WTC11 (cell line): Measurements from ENCODE around the gene PDZRN4. TPM values are rescaled to one million over a fixed set of nuclear protein-coding genes. Genes with fewer than 3 reads are reported as not detected.
A peak's percentile ranks its signal among the peaks of the same experiment; 100 is the strongest.

Experiments used
- ATAC-seq: fragments of 200-7000 bp; cut with Tn5 transposase; 2 replicates; pipeline ENCODE4 v1.10.0; 2021; ENCODE audit warnings: mild to moderate bottlenecking, moderate library complexity
- CTCF ChIA-PET: fragments of 300-600 bp; sonication (Branson Sonifier 250); formaldehyde crosslinking; loops from one replicate; lab custom pipeline; 2021; ENCODE audit warnings: antibody characterized with exemption; lab: Charles Lee
- POLR2A ChIA-PET: fragments of 350-600 bp; sonication (Branson Sonifier 250); formaldehyde crosslinking; loops from one replicate; lab custom pipeline; 2021; ENCODE audit warnings: antibody characterized with exemption; lab: Charles Lee
- DNase-seq: peaks from one replicate; pipeline ENCODE4 v3.0.0; 2021; ENCODE audit warnings: low spot score
- H3K27ac Mint-ChIP-seq: 2 replicates; pipeline ENCODE4 v1.8.0; 2021; ENCODE audit warnings: mixed read lengths
- H3K27me3 Mint-ChIP-seq: 2 replicates; pipeline ENCODE4 v1.8.0; 2021; ENCODE audit warnings: low read depth, mild to moderate bottlenecking, moderate library complexity, mixed read lengths
- H3K36me3 Mint-ChIP-seq: 2 replicates; pipeline ENCODE4 v1.8.0; 2021; ENCODE audit warnings: mixed read lengths
- H3K4me1 Mint-ChIP-seq: 2 replicates; pipeline ENCODE4 v1.8.0; 2022; ENCODE audit warnings: mixed read lengths
- H3K4me3 Mint-ChIP-seq: 2 replicates; pipeline ENCODE4 v1.8.0; 2021; ENCODE audit warnings: mild to moderate bottlenecking, moderate library complexity, mixed read lengths
- H3K9me3 Mint-ChIP-seq: 2 replicates; pipeline ENCODE4 v1.8.0; 2021; ENCODE audit warnings: mixed read lengths
- ARID4B ChIP-seq: sonication (generic); formaldehyde crosslinking; IDR thresholded peaks from 2 replicates; pipeline ENCODE4 v1.8.0; 2023; ENCODE audit warnings: missing genetic modification reagents, mild to moderate bottlenecking, borderline replicate concordance
- ATF2 ChIP-seq: sonication (generic); formaldehyde crosslinking; IDR thresholded peaks from 2 replicates; pipeline ENCODE4 v1.8.1; 2022; ENCODE audit warnings: low read depth, missing genetic modification reagents, borderline replicate concordance
- CDX4 ChIP-seq: fragments of 250-450 bp; sonication (Bioruptor Pico); IDR thresholded peaks from 2 replicates; pipeline ENCODE4 v1.9.0; 2021; ENCODE audit warnings: moderate library complexity, mild to moderate bottlenecking, inconsistent platforms, borderline replicate concordance
- ESRRA ChIP-seq: sonication (generic); formaldehyde crosslinking; IDR thresholded peaks from 2 replicates; pipeline ENCODE4 v1.8.1; 2022; ENCODE audit warnings: mild to moderate bottlenecking, missing genetic modification reagents, borderline replicate concordance
- HMGA2 ChIP-seq: fragments of 250-450 bp; sonication (Bioruptor Pico); IDR thresholded peaks from 2 replicates; pipeline ENCODE4 v1.4.0; 2021; ENCODE audit warnings: mild to moderate bottlenecking, moderate library complexity
- HMGXB4 ChIP-seq: sonication (generic); formaldehyde crosslinking; IDR thresholded peaks from 2 replicates; pipeline ENCODE4 v1.8.1; 2023; ENCODE audit warnings: mild to moderate bottlenecking, moderate library complexity, missing genetic modification reagents
- IRF1 ChIP-seq: sonication (generic); formaldehyde crosslinking; IDR thresholded peaks from 2 replicates; pipeline ENCODE4 v1.8.0; 2023; ENCODE audit warnings: missing genetic modification reagents
- IRF2 ChIP-seq: sonication (generic); formaldehyde crosslinking; IDR thresholded peaks from 2 replicates; pipeline ENCODE4 v1.8.0; 2022; ENCODE audit warnings: low read depth, missing genetic modification reagents, borderline replicate concordance
- NFATC4 ChIP-seq: fragments of 250-450 bp; sonication (Bioruptor Pico); IDR thresholded peaks from 2 replicates; pipeline ENCODE4 v1.9.0; 2021; ENCODE audit warnings: mild to moderate bottlenecking
- TCF7 ChIP-seq: sonication (generic); formaldehyde crosslinking; IDR thresholded peaks from 2 replicates; pipeline ENCODE4 v1.8.0; 2022; ENCODE audit warnings: mild to moderate bottlenecking, low read depth, missing genetic modification reagents, moderate library complexity
- ZNF121 ChIP-seq: sonication (generic); formaldehyde crosslinking; IDR thresholded peaks from 2 replicates; pipeline ENCODE4 v1.8.0; 2023; ENCODE audit warnings: missing genetic modification reagents
- ZNF423 ChIP-seq: fragments of 250-450 bp; sonication (Bioruptor Pico); IDR thresholded peaks from 2 replicates; pipeline ENCODE4 v2.1.2; 2022; ENCODE audit warnings: mild to moderate bottlenecking, moderate library complexity
- ZNF532 ChIP-seq: fragments of 250-450 bp; sonication (Bioruptor Pico); IDR thresholded peaks from 2 replicates; pipeline ENCODE4 v1.9.0; 2021; ENCODE audit warnings: mild to moderate bottlenecking, borderline replicate concordance
- ZNF671 ChIP-seq: fragments of 250-450 bp; sonication (Bioruptor Pico); IDR thresholded peaks from 2 replicates; pipeline ENCODE4 v1.8.0; 2021; ENCODE audit warnings: mild to moderate bottlenecking
- total RNA-seq: library from RNA; stranded (reverse); gene quantifications from 3 replicates; pipeline ENCODE4 v1.2.3, GENCODE V29; 2021

The PDZRN4 gene
- total RNA-seq, 1 experiment from 2014 or later = 0.09 TPM

- Mint-ChIP-seq H3K36me3 (peaks cover 4% of the 10 kb centered on the region; the same call in 1 of the 2 replicates), H3K9me3 (peaks cover 24% of the 10 kb centered on the region), H3K27me3 (no peaks in the 10 kb centered on the region), H3K27ac (peak overlapping the region; percentile 93; the same call in 1 of the 2 replicates), H3K4me3 (no peak overlapping the region), H3K4me1 (peaks cover 44% of the 10 kb centered on the region)
- POLR2A ChIA-PET = no interaction called here
- TF ChIP-seq IRF2 (CRISPR knock-in tag) (no peak), ZNF121 (CRISPR knock-in tag) (peak; percentile 93)
- CTCF ChIA-PET = no interaction called here
- ATAC-seq = no peak
- DNase-seq = no peak
These were observed 389.9 kb downstream of the PDZRN4 start for GRCh38 chr12:41577995-41578394.

- ATAC-seq = no peak
- TF ChIP-seq ZNF671 (CRISPR knock-in tag) (no peak), IRF1 (CRISPR knock-in tag) (no peak), TCF7 (CRISPR knock-in tag) (no peak), CDX4 (no peak), NFATC4 (CRISPR knock-in tag) (no peak), ARID4B (CRISPR knock-in tag) (no peak), HMGXB4 (CRISPR knock-in tag) (no peak), ESRRA (CRISPR knock-in tag) (no peak), ZNF423 (CRISPR knock-in tag) (no peak), HMGA2 (no peak)
- TF ChIP-seq, all 79 proteins: peak for 0
- peaks cover 4% of the 10 kb centered on the region; the same call in 1 of the 2 replicates for H3K36me3 Mint-ChIP-seq
- no peaks in the 10 kb centered on the region for H3K27me3 Mint-ChIP-seq
- ChIA-PET POLR2A (no interaction called here), CTCF (no interaction called here)
- H3K27ac Mint-ChIP-seq = no peak overlapping the region
- DNase-seq = no peak
- no peaks in the 10 kb centered on the region; the same call in none of the 2 replicates for H3K4me1 Mint-ChIP-seq
- H3K9me3 Mint-ChIP-seq = peaks cover 21% of the 10 kb centered on the region
- H3K4me3 Mint-ChIP-seq = no peak overlapping the region
These were observed 397.7 kb downstream of the PDZRN4 start for GRCh38 chr12:41585784-41586183.

GRCh38 chr12:41587574-41587973, 399.5 kb downstream of the PDZRN4 start:
- Mint-ChIP-seq H3K36me3 (peaks cover under 1% of the 10 kb centered on the region; the same call in 1 of the 2 replicates), H3K9me3 (peaks cover 5% of the 10 kb centered on the region; the same call in 1 of the 2 replicates), H3K4me1 (peaks cover 17% of the 10 kb centered on the region), H3K4me3 (no peak overlapping the region), H3K27me3 (no peaks in the 10 kb centered on the region), H3K27ac (no peak overlapping the region)
- DNase-seq (no peak), ATAC-seq (no peak)
- TF ChIP-seq HMGA2 = no peak
- no peak for TF ChIP-seq ZNF532 (CRISPR knock-in tag)
- no peak for TF ChIP-seq HMGXB4 (CRISPR knock-in tag)
- TF ChIP-seq ATF2 = no peak
- CTCF ChIA-PET = no interaction called here
- POLR2A ChIA-PET = no interaction called here
